ENCODE data around the gene ATPAF2.

Gene ATPAF2

GRCh38 chr17:18038861-18039534 is at the start of gene ATPAF2, which contains the start of gene GID4:
TSS of gene ATPAF2 (minus strand) at chr17:18039168. CDS start at chr17:18039013, 155 bp downstream.
TSS of gene GID4 (plus strand) at chr17:18039408. CDS start at chr17:18039465, 57 bp downstream.
- peak within 1 kb of the TSS; percentile 86 for H3K4me3 ChIP-seq
- peak within 1 kb of the TSS; percentile 92 for H3K4me2 ChIP-seq
- peaks cover 79% of the 10 kb centered on the region for H4K20me1 ChIP-seq
- no peaks in the 10 kb centered on the region for H3K9me3 ChIP-seq
- H3K36me3 ChIP-seq: peaks cover 9% of the 10 kb centered on the region
- H3K27me3 ChIP-seq: no peaks in the 10 kb centered on the region
- peak within 1 kb of the TSS; percentile 81 for H3K27ac ChIP-seq
- peak within 1 kb of the TSS; percentile 93 for H3K9ac ChIP-seq
- H3K4me1 ChIP-seq: peaks cover 56% of the 10 kb centered on the region
- TF ChIP-seq Cebpa-rat (IDR thresholded peaks at IDR 0.05): no peak

- H3K4me3 ChIP-seq: peak within 1 kb of the TSS; percentile 86
- H3K27ac ChIP-seq: peak within 1 kb of the TSS; percentile 89
- peaks cover 24% of the 10 kb centered on the region for H3K36me3 ChIP-seq
- no peaks in the 10 kb centered on the region for H3K9me3 ChIP-seq
- peak within 1 kb of the TSS; percentile 86 for H3K9ac ChIP-seq
- H3K4me1 ChIP-seq: peaks cover 22% of the 10 kb centered on the region
- peak within 1 kb of the TSS; percentile 94 for H3K4me2 ChIP-seq
- no peak for TF ChIP-seq Cebpa-rat (IDR thresholded peaks at IDR 0.05)
- no peaks in the 10 kb centered on the region for H4K20me1 ChIP-seq
- no peaks in the 10 kb centered on the region for H3K27me3 ChIP-seq
These were observed 48.9 kb upstream of the ATPAF2 start, which contains the start of gene DRG2 for GRCh38 chr17:18087610-18088491. TSS of gene DRG2 (plus strand) at chr17:18087948. CDS start at chr17:18088024, 76 bp downstream.

DNA sequence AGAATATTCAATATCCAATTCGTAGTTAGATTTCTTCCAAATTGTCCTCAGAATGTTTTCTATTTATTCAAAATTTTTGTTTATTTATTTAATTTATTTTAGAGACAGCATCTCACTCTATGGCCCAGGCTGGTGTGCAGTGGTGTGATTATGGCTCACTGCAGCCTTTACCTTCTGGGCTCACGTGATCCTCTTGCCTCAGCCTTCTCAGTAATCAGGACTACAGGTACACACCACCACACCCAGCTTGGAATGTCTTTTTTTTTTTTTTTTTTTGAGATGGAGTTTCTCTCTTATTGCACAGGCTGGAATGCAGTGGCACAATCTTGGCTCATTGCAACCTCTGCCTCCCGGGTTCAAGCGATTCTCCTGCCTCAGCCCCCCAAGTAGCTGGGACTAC is 45.3 kb upstream of the ATPAF2 start:
- no peak for TF ChIP-seq Cebpa-rat (IDR thresholded peaks at IDR 0.05)
- Histone ChIP-seq H3K9me3 (no peaks in the 10 kb centered on the region), H4K20me1 (no peaks in the 10 kb centered on the region), H3K4me3 (no peak overlapping the region), H3K9ac (no peak overlapping the region), H3K27me3 (no peaks in the 10 kb centered on the region), H3K36me3 (no peaks in the 10 kb centered on the region), H3K27ac (no peak overlapping the region), H3K4me2 (no peak overlapping the region), H3K4me1 (peaks cover 22% of the 10 kb centered on the region)

- Histone ChIP-seq H4K20me1 (no peaks in the 10 kb centered on the region), H3K9ac (no peak overlapping the region), H3K36me3 (no peaks in the 10 kb centered on the region), H3K4me1 (no peaks in the 10 kb centered on the region), H3K4me2 (no peak overlapping the region), H3K9me3 (no peaks in the 10 kb centered on the region), H3K27me3 (no peaks in the 10 kb centered on the region), H3K4me3 (no peak overlapping the region), H3K27ac (no peak overlapping the region)
- no peak for TF ChIP-seq Cebpa-rat (IDR thresholded peaks at IDR 0.05)
These were observed 40.6 kb upstream of the ATPAF2 start for GRCh38 chr17:18079543-18079942.

- Histone ChIP-seq H3K27me3 (no peaks in the 10 kb centered on the region), H4K20me1 (no peaks in the 10 kb centered on the region), H3K4me2 (no peak overlapping the region), H3K36me3 (no peaks in the 10 kb centered on the region), H3K9me3 (no peaks in the 10 kb centered on the region), H3K4me1 (no peaks in the 10 kb centered on the region), H3K4me3 (no peak overlapping the region), H3K27ac (no peak overlapping the region), H3K9ac (no peak overlapping the region)
- no peak for TF ChIP-seq Cebpa-rat (IDR thresholded peaks at IDR 0.05)
These were observed 38.0 kb upstream of the ATPAF2 start for GRCh38 chr17:18076936-18077335.

- H3K36me3 ChIP-seq: no peaks in the 10 kb centered on the region
- H4K20me1 ChIP-seq: no peaks in the 10 kb centered on the region
- H3K4me2 ChIP-seq: no peak overlapping the region
- H3K27ac ChIP-seq: no peak overlapping the region
- no peaks in the 10 kb centered on the region for H3K9me3 ChIP-seq
- no peak overlapping the region for H3K4me3 ChIP-seq
- no peak for TF ChIP-seq Cebpa-rat (IDR thresholded peaks at IDR 0.05)
- no peaks in the 10 kb centered on the region for H3K27me3 ChIP-seq
- peaks cover 8% of the 10 kb centered on the region for H3K4me1 ChIP-seq
- no peak overlapping the region for H3K9ac ChIP-seq
These were observed 35.8 kb upstream of the ATPAF2 start for GRCh38 chr17:18074566-18075272.

- H3K9ac ChIP-seq: no peak overlapping the region
- peaks cover 8% of the 10 kb centered on the region for H3K4me1 ChIP-seq
- no peaks in the 10 kb centered on the region for H3K9me3 ChIP-seq
- H3K4me3 ChIP-seq: no peak overlapping the region
- no peak for TF ChIP-seq Cebpa-rat (IDR thresholded peaks at IDR 0.05)
- H3K27me3 ChIP-seq: no peaks in the 10 kb centered on the region
- H3K36me3 ChIP-seq: peaks cover 6% of the 10 kb centered on the region
- no peak overlapping the region for H3K27ac ChIP-seq
- H3K4me2 ChIP-seq: no peak overlapping the region
- H4K20me1 ChIP-seq: no peaks in the 10 kb centered on the region
These were observed 32.8 kb upstream of the ATPAF2 start for GRCh38 chr17:18071751-18072150.

DNA sequence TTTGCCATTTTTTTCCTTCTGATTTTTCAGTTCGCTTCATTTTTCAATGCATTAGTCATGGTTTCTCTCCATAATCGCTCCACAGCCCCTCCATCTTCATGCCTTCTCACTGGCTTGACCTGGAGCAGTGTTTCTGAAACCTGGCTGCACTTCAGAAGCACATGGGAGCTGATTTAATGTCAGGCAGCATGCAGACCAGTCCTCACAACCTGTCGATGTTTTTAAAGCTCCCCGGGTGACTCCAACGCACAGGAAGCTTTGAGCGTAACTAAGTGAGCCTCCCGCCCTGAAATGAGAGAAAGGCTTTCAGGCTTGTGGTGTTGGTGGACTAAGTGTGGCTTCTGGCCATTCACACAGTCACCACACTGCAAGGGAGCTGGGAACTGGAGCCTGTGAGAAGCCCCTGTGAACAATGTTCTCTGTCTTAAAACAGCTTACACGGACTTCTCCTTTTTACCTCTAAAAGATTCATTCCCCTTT is 31.9 kb upstream of the ATPAF2 start:
- Histone ChIP-seq H3K9me3 (no peaks in the 10 kb centered on the region), H3K4me2 (no peak overlapping the region)

DNA sequence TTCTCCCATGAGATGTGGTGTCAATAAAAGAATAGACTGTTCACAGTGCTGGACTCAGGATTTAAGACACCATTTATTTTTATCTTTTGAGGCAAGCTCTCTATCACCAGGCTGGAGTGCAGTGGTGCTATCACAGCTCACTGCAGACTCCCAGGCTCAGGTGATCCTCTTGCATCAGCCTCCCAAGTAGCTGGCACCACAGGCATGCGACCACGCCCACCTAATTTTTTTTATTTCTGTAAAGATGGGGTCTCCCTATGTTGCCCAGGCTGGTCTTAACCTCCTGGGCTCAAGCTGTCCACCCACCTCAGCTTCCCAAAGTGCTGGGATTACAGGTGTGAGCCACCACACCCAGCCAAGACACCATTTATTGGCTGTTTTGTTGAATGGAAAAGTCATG is 30.1 kb upstream of the ATPAF2 start:
- no peak overlapping the region for H3K9ac ChIP-seq
- peaks cover 8% of the 10 kb centered on the region for H3K4me1 ChIP-seq
- H3K27ac ChIP-seq: no peak overlapping the region
- no peaks in the 10 kb centered on the region for H3K27me3 ChIP-seq
- H4K20me1 ChIP-seq: no peaks in the 10 kb centered on the region
- no peak overlapping the region for H3K4me2 ChIP-seq
- H3K4me3 ChIP-seq: no peak overlapping the region
- H3K36me3 ChIP-seq: peaks cover 32% of the 10 kb centered on the region
- H3K9me3 ChIP-seq: no peaks in the 10 kb centered on the region
- no peak for TF ChIP-seq Cebpa-rat (IDR thresholded peaks at IDR 0.05)

More for the DNA sequence above, 31.9 kb upstream of the ATPAF2 start:
- Histone ChIP-seq H3K9ac (no peak overlapping the region), H3K36me3 (peaks cover 14% of the 10 kb centered on the region), H3K4me3 (no peak overlapping the region), H3K27me3 (no peaks in the 10 kb centered on the region), H3K27ac (no peak overlapping the region), H3K4me1 (peaks cover 8% of the 10 kb centered on the region), H4K20me1 (no peaks in the 10 kb centered on the region)
- no peak for TF ChIP-seq Cebpa-rat (IDR thresholded peaks at IDR 0.05)
